GM18519 (cell line): ENCODE measurements around the gene CFAP97.
"Not testable (repeated sequence)": the region's sequence is repeated elsewhere in the genome, so short reads cannot be mapped to it uniquely, and the experiment has no call there.

Experiments
- ATAC-seq: cut with Tn5 transposase; IDR thresholded peaks from one replicate; pipeline ENCODE4 v1.9.1; 2021; ENCODE audit warnings: mild to moderate bottlenecking, moderate library complexity; ENCODE audit not compliant: unreplicated experiment, low FRiP score

Gene CFAP97

DNA sequence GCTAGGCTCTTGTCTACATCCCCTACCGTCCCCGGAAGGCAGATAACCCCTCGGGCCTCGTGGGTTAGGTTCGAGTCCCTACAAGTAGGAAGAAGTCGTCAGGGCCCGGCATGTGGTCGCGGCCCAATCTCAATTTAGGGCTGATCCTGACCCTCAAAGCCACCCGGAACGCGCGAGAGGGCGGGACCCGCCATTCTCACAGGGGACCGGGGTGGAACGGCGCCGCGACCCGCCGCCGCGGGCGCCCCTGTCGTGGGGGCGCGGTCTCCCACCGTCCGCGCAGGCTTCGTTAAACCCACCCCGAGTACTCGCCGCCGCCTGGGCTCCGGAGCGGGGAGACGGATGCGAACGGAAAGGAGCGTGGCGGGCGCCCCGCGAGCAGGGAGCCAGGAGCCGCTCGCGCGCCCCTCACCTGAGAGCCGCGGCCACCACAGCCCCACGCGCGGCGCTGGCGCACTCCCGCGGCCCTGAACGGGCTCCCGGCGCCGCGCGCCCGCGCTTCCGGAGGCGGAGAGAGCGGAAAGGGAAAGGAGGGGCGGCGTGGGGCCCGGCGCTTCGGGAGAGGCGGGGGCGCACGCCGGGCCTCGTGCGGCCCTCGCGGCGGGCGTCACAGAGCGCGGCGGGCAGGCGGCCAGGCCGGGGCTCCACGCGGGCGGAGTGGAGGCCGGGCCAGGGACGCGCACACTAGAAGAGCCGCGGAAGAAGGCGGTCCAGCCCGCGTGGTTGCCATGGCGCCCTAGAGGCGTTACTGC is at the start of gene CFAP97:
Gene CFAP97, minus strand, starts transcription at position 515 of the 752 bp plus-strand sequence. CDS start 12,804 bp downstream, outside the sequence.
- peak; percentile 70 for ATAC-seq

DNA sequence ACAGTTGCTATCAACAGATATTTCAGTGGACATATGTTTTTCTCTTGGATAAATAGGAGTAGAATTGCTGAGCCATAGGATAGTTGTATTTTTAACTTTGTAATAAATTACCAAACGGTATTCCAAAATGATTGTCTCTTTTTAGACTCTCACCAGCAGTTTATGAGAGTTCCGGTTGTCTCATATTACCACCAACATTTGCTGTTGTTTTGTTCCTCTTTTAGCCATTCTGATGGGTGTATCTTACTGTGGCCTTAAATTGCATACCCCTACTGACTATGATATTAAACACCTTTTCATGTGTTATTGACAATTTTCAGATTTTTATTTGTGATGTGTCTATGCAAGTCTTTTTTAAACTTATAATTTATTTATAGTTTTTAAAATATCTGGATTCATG is 45.3 kb upstream of the CFAP97 start:
- ATAC-seq = no peak

GRCh38 chr4:185248393-185249039 is 44.7 kb upstream of the CFAP97 start:
- ATAC-seq = no peak

GRCh38 chr4:185247151-185247550 is 43.4 kb upstream of the CFAP97 start:
- ATAC-seq = no peak

DNA sequence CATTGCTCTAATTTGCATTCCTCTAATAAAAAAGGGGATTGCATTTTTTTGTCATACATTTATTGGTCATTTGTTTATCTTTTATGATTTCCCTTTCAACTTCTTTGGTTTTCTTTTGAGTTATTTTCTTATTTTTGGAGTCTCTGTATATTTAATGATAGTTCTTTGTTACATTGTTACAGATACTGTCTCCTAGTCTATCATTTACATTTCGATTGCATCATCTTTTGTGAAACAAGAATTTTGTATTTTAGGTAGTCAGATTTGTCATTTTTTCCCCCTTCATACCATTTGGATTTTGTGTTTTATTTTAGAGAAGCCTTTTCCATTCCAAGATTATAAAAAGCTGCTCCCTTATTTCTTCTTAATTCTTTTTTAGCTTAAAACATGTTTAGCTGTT is 42.7 kb upstream of the CFAP97 start:
- no peak for ATAC-seq

GRCh38 chr4:185244763-185245162 is 41.0 kb upstream of the CFAP97 start:
- ATAC-seq = no peak

DNA sequence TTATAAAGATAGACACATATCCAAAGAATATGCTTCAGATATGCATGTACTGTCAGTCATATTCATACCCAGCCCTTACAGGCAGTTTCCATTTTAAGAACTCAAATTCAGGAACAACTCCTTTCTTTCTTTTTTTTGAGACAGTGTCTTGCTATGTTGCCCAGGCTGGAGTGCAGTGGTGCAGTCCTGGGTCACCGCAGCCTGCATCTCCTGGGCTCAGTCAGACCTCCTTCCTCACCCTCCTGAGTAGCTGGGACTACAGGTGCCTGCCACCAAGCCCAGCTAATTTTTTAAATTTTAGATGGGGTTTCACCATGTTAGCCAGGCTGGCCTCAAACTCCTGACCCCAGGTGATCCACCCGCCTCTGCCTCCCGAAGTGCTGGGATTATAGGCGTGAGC is 40.1 kb upstream of the CFAP97 start:
- no peak for ATAC-seq

- no peak for ATAC-seq
These were observed 39.1 kb upstream of the CFAP97 start for GRCh38 chr4:185242749-185243533.

DNA sequence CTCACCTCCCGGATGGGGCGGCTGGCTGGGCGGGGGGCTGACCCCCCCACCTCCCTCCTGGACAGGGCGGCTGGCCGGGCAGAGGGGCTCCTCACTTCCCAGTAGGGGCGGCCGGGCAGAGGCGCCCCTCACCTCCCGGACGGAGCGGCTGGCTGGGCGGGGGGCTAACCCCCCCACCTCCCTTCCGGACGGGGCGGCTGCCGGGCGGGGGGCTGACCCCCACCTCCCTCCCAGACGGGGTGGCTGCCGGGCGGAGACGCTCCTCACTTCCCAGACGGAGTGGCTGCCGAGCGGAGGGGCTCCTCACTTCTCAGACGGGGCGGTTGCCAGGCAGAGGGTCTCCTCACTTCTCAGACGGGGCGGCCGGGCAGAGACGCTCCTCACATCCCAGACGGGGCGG is 36.7 kb upstream of the CFAP97 start:
- not testable (repeated sequence) for ATAC-seq

DNA sequence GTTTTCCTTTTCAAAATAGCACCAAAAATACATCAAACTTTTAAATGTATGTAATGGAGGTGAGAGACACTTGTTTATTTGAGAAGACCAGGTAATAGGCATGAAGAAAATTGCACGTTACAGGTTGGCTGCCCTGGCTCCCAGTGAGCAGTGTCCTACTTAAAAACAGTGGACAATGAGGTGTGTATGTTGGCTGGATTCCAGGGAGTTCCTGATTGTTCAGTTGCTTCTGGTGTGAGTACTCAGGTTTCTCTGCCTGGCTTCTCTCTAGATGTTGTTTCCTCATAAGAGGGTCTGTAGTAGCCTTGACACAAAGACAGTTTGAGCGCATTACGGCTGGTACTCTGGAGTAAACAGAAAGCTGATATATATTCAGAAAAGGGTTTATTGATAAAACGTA is 35.0 kb upstream of the CFAP97 start:
- no peak for ATAC-seq

GRCh38 chr4:185238215-185238681 is 34.4 kb upstream of the CFAP97 start:
- ATAC-seq = no peak

DNA sequence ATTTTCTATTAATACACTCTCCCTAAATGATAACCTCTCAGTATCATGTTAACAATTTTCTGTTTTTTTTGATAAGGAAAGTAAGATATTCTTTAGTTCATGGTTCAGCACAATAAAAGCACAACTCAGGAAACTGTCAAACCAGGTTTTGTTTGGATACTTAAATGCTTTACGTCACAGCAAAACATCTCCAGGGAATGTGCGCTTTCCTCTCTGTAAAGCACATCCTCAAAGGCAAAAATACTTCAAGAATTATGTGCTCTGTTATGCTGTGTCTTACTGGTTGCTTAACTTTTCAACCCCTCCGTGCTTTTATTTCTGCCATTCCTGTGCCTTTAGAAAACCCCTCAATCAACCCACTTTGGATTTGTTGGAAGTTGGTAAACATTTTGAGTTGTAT is 33.4 kb upstream of the CFAP97 start:
- no peak for ATAC-seq

DNA sequence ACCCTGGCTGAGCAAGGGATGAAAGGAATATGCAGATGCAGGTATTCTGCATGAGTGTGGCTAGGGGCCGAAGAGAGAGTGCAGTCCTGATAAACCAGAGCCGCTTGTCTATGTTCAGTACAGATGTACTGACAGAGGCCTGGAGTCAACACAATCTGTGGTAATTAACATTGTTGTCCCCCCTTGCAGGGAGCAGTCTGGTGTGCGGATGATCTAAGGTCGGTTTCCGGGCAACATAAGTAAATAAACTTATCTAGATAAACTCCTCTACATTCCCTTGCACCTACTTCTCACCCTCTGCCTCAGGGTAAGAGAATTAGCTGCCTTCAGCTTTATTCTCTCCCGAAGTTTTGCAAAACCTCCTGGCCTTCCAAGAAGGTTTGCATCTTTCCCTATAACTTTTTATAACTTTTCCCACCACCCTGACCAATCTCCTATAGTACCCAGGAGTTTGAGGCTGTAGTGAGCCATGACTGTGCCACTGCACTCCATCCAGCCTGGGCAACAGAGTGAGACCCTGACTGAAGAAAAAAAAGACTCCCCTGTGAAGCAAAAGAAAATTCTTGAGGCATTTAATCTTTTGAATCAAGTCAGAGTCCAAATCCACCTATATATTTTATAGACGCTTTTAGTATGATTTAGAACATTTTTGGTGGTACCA is 32.2 kb upstream of the CFAP97 start:
- no peak for ATAC-seq

DNA sequence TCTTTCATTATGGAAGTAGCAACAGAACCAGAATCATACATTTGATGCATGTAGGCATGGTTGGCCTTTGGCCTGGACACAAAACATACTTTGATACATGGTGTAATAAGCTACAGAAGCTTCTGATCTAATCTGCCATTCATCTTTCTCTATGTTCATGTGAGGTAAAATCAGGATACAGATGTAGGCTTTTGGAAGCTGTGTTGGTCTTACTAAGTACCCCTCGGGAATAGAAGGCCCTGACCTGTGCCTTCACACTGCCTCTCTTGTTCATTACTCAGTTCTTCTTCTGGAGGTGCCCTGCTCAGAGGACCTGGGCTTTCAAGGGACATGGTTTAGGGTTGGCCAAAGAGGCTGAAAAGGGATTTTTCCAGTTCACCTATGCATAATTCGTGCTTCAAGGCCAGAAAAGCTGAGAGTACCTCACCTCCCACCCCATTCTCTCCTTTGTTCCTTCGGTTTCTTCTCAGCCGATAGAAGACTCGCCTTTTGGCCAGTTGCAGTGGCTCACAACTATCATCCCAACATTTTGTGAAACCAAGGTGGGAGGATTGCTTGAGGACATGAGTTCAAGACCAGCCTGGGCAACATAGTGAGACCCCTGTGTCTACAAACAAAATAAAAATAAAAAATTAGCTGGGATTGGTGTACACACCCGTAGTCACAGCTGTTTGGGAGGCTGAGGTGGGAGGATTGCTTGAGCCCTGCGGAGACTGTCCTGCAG is 31.5 kb upstream of the CFAP97 start:
- ATAC-seq = no peak

- no peak for ATAC-seq
These were observed 28.6 kb upstream of the CFAP97 start for GRCh38 chr4:185232370-185232769.

DNA sequence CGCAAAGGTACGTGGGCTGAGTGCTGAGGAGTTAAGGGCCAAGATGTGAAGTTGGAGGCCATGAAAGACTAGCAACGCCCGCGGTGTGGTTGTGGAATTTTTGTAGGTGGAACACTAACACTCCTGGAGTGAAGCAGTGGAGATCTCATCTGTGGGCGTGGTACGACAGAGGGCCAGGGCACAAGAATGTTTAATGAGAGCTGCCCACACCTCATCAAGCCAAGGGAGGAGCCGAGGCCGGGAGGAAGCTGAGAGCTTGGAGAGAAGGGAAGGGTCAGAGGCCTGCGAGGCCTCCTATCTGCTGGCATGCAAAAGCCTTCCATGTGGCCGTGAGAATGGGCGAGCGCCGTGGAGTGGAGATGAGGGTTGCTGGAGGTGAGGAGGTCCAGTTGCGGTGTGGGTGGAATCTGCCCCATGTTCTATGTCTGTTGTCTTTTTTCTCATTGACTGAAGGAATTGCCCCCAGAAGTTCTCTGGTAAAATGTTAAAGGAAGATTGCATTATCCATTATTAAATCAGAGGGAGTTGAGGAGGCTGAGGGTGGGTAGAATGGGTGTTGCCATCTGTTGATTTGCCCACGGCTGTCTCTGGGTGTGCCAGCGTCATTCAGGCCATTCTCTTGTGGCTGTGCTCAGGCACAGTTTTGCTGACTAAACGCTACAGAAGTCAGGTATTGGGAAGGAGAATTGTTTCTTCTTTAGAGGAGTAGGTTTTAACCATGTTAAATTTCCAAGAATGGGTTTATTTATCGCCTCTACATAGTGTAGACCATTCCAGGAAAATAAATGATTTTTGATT is 25.4 kb upstream of the CFAP97 start:
- no peak for ATAC-seq

DNA sequence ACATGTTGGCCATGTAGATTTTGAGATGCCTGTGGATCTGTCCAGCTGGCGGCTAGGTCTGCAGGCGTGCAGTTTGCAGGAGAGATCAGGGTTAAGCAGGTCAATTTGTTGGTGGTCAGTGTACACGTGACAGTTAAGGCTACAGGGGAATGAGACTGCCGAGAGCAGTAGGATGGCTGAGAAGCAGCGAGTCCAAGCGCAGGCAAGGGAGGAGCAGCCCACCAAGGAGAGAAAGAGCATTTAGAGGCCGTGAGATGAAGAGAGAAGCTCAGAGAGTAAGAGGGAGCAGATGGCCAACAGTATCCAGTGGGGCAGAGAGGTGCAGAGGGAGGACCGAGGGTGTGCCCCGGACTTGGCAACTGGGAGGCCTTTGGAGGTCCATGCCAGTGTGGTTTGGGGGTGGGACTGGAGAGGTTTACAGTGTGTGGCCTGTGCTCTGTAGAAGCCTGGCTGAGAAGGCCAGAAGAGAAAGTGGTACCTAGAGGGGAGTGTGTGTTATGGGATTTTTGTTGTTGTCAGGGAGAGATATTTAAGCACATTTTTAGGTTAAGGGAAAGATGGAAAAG is 24.0 kb upstream of the CFAP97 start:
- no peak for ATAC-seq

- ATAC-seq = no peak
These were observed 23.3 kb upstream of the CFAP97 start for GRCh38 chr4:185227131-185227551.

DNA sequence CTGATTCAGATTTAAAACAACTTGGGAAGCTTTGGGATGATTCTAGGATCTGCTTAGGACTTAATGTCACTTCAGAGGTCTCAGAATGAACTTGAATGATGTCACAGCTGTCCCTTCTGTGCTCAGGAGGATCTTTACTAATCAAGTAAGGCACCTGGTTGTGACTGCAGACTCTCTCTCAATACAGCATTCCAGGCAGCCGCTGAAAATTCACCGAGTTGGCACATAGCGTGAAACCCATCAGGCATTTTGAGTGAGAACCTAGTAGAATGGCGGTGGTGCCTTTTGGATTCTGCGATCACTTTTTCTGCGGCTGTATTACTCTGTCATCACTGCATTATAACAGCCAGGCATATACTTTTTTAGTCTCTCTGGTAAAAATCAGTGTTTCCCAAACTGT is 22.1 kb upstream of the CFAP97 start:
- ATAC-seq = no peak
